Liver (tissue), 9 donors: ENCODE measurements around the gene PCCB. TPM values are rescaled to one million over a fixed set of nuclear protein-coding genes. Genes with fewer than 3 reads are reported as not detected.

Experiments
- DNase-seq: peaks from one replicate; pipeline ENCODE4 v3.0.0-alpha.2; 2017; ENCODE audit warnings: low spot score
- H3K27ac ChIP-seq, 2 donors: one replicate each; pipeline ENCODE4 v1.7.0; 2013; ENCODE audit warnings: inconsistent platforms in 2 of 2, low read length in 2 of 2, control low read depth in 1 of 2, low read depth in 1 of 2, mild to moderate bottlenecking in 1 of 2
- H3K27me3 ChIP-seq, 4 donors: one replicate each; pipeline versions ENCODE4 v1.6.1 to v1.7.0; 2013; ENCODE audit warnings: low read length in 3 of 4, inconsistent platforms in 1 of 4, mild to moderate bottlenecking in 1 of 4, moderate library complexity in 1 of 4; ENCODE audit not compliant: control insufficient read depth in 4 of 4, insufficient read depth in 4 of 4
- H3K36me3 ChIP-seq, 4 donors: one replicate each; pipeline versions ENCODE4 v1.6.1 to v1.7.0; 2013; ENCODE audit warnings: low read length in 3 of 4, mild to moderate bottlenecking in 3 of 4, low read depth in 1 of 4, moderate library complexity in 1 of 4; ENCODE audit not compliant: control insufficient read depth in 4 of 4, insufficient read depth in 3 of 4
- H3K4me1 ChIP-seq, 4 donors: one replicate each; pipeline versions ENCODE4 v1.6.1 to v1.7.0; 2013; ENCODE audit warnings: low read length in 3 of 4, mild to moderate bottlenecking in 3 of 4, moderate library complexity in 1 of 4; ENCODE audit not compliant: control insufficient read depth in 4 of 4, insufficient read depth in 4 of 4
- H3K4me3 ChIP-seq, 3 donors: one replicate each; pipeline versions ENCODE4 v1.6.1 to v1.7.0; 2013; ENCODE audit warnings: low read length in 3 of 3, control low read depth in 1 of 3, low read depth in 1 of 3, mild to moderate bottlenecking in 1 of 3
- H3K9ac ChIP-seq, 2 donors: one replicate each; pipeline ENCODE4 v1.7.0; 2013; ENCODE audit warnings: low read length in 2 of 2, mild to moderate bottlenecking in 2 of 2, moderate library complexity in 2 of 2, control low read depth in 1 of 2, low read depth in 1 of 2
- H3K9me3 ChIP-seq, 4 donors: one replicate each; pipeline versions ENCODE4 v1.6.1 to v1.7.0; 2013; ENCODE audit warnings: low read length in 3 of 4; ENCODE audit not compliant: control insufficient read depth in 4 of 4
- ATF3 ChIP-seq: IDR thresholded peaks from 2 replicates; pipeline ENCODE4 v1.6.1; 2016; ENCODE audit warnings: antibody characterized with exemption
- CTCF ChIP-seq: fragments of 150-350 bp; IDR thresholded peaks from 2 replicates; pipeline ENCODE4 v1.5.1; 2017; ENCODE audit warnings: improper control_type of control experiment, low read depth, low read length; ENCODE audit not compliant: missing input control
- EGR1 ChIP-seq, 2 donors: IDR thresholded peaks; 2 replicates each; pipeline ENCODE4 v1.6.1; 2016 to 2018; ENCODE audit warnings: antibody characterized with exemption in 2 of 2, low read depth in 2 of 2
- FOXA1 ChIP-seq: IDR thresholded peaks from 2 replicates; pipeline ENCODE4 v1.6.1; 2016; ENCODE audit warnings: antibody characterized with exemption
- FOXA2 ChIP-seq: IDR thresholded peaks from 2 replicates; pipeline ENCODE4 v1.6.1; 2016; ENCODE audit warnings: antibody characterized with exemption
- GABPA ChIP-seq, 2 donors: IDR thresholded peaks in 1 of 2; conservative IDR thresholded peaks in 1 of 2; 2 replicates each; pipeline ENCODE4 v1.6.1; 2016; ENCODE audit warnings: antibody characterized with exemption in 2 of 2, mild to moderate bottlenecking in 1 of 2, moderate library complexity in 1 of 2
- HNF4A ChIP-seq, 2 donors: conservative IDR thresholded peaks; 2 replicates each; pipeline ENCODE4 v1.6.1; 2016; ENCODE audit warnings: antibody characterized with exemption in 2 of 2, mild to moderate bottlenecking in 2 of 2
- HNF4G ChIP-seq: IDR thresholded peaks from 2 replicates; pipeline ENCODE4 v1.6.1; 2016; ENCODE audit warnings: antibody characterized with exemption
- JUND ChIP-seq, 2 donors: IDR thresholded peaks; 2 replicates each; pipeline ENCODE4 v1.6.1; 2016; ENCODE audit warnings: antibody characterized with exemption in 2 of 2
- MAX ChIP-seq: IDR thresholded peaks from 2 replicates; pipeline ENCODE4 v1.6.1; 2016; ENCODE audit warnings: antibody characterized with exemption
- NR2F2 ChIP-seq: IDR thresholded peaks from 2 replicates; pipeline ENCODE4 v1.6.1; 2016; ENCODE audit warnings: antibody characterized with exemption
- RAD21 ChIP-seq, 2 donors: IDR thresholded peaks; 2 replicates each; pipeline ENCODE4 v1.6.1; 2016; ENCODE audit warnings: antibody characterized with exemption in 2 of 2, mild to moderate bottlenecking in 2 of 2
- REST ChIP-seq: IDR thresholded peaks from 2 replicates; pipeline ENCODE4 v1.6.1; 2016; ENCODE audit warnings: antibody characterized with exemption, mild to moderate bottlenecking
- RXRA ChIP-seq, 2 donors: IDR thresholded peaks; 2 replicates each; pipeline ENCODE4 v1.6.1; 2017 to 2018; ENCODE audit warnings: antibody characterized with exemption in 2 of 2, mild to moderate bottlenecking in 1 of 2
- SP1 ChIP-seq: IDR thresholded peaks from 2 replicates; pipeline ENCODE4 v1.6.1; 2018; ENCODE audit warnings: antibody characterized with exemption, mild to moderate bottlenecking
- TAF1 ChIP-seq: conservative IDR thresholded peaks from 2 replicates; pipeline ENCODE4 v1.6.1; 2016; ENCODE audit warnings: antibody characterized with exemption, mild to moderate bottlenecking
- YY1 ChIP-seq: IDR thresholded peaks from 2 replicates; pipeline ENCODE4 v1.6.1; 2016; ENCODE audit warnings: antibody characterized with exemption, mild to moderate bottlenecking
- ZBTB33 ChIP-seq: IDR thresholded peaks from 2 replicates; pipeline ENCODE4 v1.6.1; 2016; ENCODE audit warnings: antibody characterized with exemption
- WGBS: extraction: QIAGEN DNeasy Blood & Tissue Kit; methylation state at CpG from one replicate; pipeline ENCODE4 v1.1.7; 2013; 5-methylcytosine and 5-hydroxymethylcytosine counted together
- polyA plus RNA-seq, 2 donors: library from polyadenylated mRNA; stranded (reverse) in 1 of 2; unstranded in 1 of 2; fragments of 200-250 nt in 1 of 2; fragments of >200 nt in 1 of 2; fragmentation: Nextera tagmentation in 1 of 2; extraction: Ambion mirVana in 1 of 2; gene quantifications; one replicate each; pipeline versions ENCODE4 v1.2.1 to v1.2.3, GENCODE V29; 2013 to 2015
- total RNA-seq, 2 donors: library from RNA; depleted of rRNA; stranded (reverse); fragments of >200 nt; gene quantifications; one replicate each; pipeline ENCODE4 v1.2.3, GENCODE V29; 2014
- donor health status: healthy.
- donor health status: healthy.
- donor health status: healthy.
- donor health status: healthy.
- donor health status: healthy.

The PCCB gene
- total and polyA plus RNA-seq, 4 donors, result 72.8 to 120 (median 95.0) TPM

- Histone ChIP-seq H3K4me1 (peaks cover 1 to 18% (median 11%) of the 10 kb centered on the region in 4 donors), H3K4me3 (no peak overlapping the region), H3K9ac (peak overlapping the region in 1 of 2 donors; percentile 5), H3K9me3 (no peaks in the 10 kb centered on the region), H3K27me3 (no peaks in the 10 kb centered on the region), H3K27ac (peak overlapping the region; percentile 3 to 27), H3K36me3 (no peaks in the 10 kb centered on the region)
- no peak for DNase-seq
- TF ChIP-seq EGR1 (IDR thresholded peaks at IDR 0.05; ENCODE audit: low read depth in 2 of 2) (no peak), ZBTB33 (no peak), YY1 (no peak), RAD21 (IDR thresholded peaks at IDR 0.05) (peak; percentile 5 to 15), JUND (IDR thresholded peaks at IDR 0.05) (peak; percentile 35 to 43), SP1 (peak; percentile 95), RXRA (IDR thresholded peaks at IDR 0.05) (peak; percentile 59 to 60), TAF1 (no peak), HNF4A (conservative IDR thresholded peaks at IDR 0.05) (peak; percentile 88 to 92), FOXA1 (peak; percentile 65), REST (no peak), GABPA (IDR thresholded peaks at IDR 0.05 in 1 of 2, conservative IDR thresholded peaks at IDR 0.05 in 1 of 2) (no peak), CTCF (no peak), MAX (peak; percentile 54), FOXA2 (peak; percentile 73), ATF3 (no peak), HNF4G (peak; percentile 60), NR2F2 (no peak)
- WGBS, result 57% methylated on average over 4 of the region's 4 CpGs
Observed at GRCh38 chr3:136237961-136238649, 12.0 kb upstream of the PCCB start.
